Measurements from ENCODE around the gene TMCO1.
"Not testable (repeated sequence)": the region's sequence is repeated elsewhere in the genome, so short reads cannot be mapped to it uniquely, and the experiment has no call there.

Gene TMCO1

GRCh38 chr1:165744913-165745312, 23.8 kb downstream of the TMCO1 start:
- DNase-seq = not testable (repeated sequence)

DNA sequence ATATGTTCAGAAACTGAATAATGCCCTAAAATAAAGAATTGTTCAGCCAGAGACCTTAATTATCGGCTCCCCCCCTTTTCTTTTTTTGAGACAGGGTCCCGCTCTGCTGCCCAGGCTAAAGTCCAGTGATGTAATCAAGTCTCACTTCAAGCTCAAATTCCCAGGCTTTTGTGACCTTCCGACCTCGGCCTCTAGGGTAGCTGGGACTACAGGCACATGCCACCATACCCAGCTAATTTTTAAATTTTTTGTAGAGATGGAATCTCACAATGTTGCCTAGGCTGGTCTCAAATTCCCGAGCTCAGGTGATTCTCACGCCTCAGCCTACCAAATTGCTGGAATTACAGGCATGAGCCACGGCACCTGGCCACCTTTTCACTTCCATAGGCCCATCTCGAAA, 26.5 kb downstream of the TMCO1 start:
- no peak for DNase-seq

DNA sequence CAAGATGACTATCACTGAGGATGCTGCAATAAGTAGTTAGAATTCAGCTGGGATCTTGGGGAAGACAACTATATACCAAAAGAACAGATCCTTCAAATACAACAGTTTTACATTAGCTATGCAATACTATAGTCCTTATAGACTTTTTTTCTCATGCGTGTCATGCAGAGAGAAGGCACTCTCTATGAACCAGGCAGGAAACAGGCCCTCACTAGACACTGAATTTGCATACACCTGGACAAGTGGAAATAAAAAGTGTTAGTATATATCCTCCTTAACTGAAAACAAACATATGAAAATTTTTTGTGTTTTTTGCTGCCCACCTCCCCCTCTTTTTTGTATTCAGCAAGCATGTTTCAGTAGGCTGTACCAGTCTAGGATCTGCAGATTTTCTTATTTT, 29.9 kb downstream of the TMCO1 start:
- no peak for DNase-seq

GRCh38 chr1:165737196-165737595, 31.5 kb downstream of the TMCO1 start:
- DNase-seq = no peak

GRCh38 chr1:165734906-165735305, 33.8 kb downstream of the TMCO1 start:
- DNase-seq = no peak

DNA sequence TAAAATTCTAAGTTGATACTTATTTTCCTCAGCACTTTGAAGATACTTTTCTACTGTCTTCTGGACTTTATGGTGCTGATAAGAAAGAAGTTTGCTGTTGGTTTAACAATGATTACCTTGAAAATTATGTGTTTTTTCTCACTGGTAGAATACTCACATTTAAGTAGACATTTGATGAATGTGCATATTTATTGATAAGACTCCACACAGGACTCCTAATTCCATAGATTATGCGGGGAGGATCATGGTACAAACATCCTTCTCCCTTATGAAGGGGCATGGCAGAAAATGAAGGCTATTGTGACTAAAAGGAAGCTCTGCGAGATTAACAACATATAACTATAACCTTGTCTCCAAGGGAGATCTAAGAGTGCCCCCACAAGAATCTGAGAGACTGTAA, 41.8 kb downstream of the TMCO1 start:
- no peak for DNase-seq

DNA sequence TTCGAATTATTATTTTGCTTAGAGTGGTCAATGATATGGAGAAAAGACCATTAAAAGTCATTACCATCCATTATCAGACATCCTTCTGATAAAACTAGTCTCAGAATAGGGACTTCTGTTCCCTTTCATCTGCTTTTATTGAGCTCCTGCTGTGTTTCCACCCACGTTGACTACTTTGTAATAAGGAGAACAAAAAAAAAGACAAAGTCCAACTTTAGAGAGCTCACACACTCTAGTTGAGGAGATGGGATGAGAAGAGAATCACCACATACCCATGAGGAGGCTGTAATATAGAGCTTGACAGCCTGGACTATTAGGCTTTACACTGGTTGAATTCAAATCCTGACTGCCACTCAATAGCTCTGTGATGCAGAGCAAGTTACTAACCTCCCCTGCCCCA, 42.5 kb downstream of the TMCO1 start:
- DNase-seq = no peak

DNA sequence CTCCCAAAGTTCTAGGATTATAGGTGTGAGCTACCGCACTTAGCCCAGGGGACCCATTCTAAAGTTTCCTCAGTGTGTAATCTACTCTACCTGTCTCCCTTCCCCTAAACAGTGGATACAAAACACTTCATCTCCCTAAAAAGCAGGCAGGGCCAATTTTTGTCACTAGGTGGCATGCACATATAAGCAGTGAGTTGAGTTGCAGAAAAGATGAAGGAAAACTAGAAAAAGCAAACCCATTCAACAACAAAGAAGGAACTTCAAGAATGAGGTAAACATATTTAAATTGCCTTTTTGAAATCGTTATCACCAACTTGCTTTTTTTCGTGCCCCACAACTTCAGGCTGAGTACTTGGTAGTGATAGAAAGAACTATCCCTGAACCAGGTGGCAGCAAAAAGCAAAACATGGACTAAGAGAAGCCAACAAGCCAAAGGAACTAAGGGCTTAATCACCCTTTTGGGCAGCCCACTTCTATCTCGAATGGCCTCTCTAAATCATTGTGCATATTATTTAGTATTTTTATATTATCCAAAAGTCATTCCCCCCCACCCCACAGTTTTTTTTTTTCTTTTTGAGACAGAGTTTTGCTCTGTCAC, 50.7 kb downstream of the TMCO1 start:
- DNase-seq = peak; percentile 46

- DNase-seq = not testable (repeated sequence)
These were observed 52.2 kb downstream of the TMCO1 start for GRCh38 chr1:165716265-165717051.

DNA sequence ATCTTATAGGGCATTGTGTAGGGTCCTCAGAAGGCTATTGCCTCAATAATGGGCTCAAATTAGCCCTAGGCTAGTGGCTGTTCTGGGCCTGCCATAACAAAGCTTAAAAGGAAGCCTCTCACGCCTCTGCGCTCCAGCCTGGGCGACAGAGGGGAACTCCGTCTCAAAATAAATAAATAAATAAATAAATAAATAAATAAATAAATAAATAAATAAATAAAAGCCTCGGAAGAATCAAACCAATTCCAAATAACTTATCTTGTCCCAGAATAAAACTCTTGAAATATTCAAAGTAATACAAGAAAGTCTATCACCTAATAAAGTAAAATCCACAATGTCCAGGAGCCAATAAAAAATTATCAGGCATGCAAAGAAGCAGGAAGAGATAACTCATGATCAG, 55.9 kb downstream of the TMCO1 start:
- DNase-seq = no peak

DNA sequence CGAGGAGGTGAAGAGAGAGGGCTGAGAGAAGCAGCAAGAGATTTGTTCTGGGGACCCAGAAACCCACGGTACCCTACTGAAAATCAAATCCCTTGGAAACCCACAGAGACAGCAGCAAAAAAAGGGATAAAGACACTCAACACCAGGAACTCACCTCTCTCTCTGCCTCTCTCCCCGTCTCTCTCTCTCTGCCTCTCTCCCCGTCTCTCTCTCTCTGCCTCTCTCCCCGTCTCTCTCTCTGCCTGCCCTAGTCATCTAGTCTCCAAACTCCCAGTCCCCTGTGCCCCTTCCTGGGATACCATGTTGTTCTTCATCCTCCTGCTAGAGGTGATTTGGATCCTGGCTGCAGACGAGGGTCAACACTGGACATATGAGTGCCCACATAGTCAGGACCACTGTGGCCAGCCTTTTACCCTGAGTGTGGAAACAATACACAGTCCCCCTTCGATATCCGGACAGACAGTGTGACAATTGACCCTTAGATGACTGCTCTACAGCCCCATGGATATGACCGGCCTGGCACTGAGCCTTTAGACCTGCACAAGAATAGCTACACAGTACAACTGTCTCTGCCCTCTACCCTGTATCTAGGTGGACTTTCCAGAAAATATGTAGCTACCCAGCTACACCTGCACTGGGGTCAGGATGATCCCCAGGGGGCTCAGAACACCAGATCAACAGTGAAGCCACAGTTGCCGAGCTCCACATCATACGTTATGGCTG, 60.5 kb downstream of the TMCO1 start:
- DNase-seq = no peak

GRCh38 chr1:165703648-165704047, 65.0 kb downstream of the TMCO1 start:
- no peak for DNase-seq

- DNase-seq = not testable (repeated sequence)
These were observed 66.7 kb downstream of the TMCO1 start for GRCh38 chr1:165701922-165702321.

DNA sequence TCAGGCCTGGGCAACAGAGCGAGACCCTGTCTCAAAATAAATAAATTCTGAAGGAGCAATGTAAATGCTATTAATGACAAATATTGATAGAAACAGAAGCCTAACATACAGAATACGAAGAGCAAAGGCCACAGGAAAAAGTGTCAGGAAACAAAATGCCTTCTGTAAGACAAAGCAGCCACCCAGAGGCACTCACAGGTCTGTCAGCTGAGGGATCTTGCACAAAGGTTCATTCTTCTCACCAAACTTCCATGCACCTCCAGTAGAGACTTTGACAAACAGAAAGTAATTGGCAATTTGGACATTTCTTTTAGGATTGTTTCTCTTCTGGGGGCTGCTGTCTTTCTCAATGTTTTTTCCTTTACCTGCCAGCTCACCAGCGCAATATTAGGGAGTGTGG, 69.1 kb downstream of the TMCO1 start:
- no peak for DNase-seq

- DNase-seq = no peak
These were observed 70.0 kb downstream of the TMCO1 start for GRCh38 chr1:165698761-165699052.

GRCh38 chr1:165697881-165698760, 70.5 kb downstream of the TMCO1 start, which contains the start of gene ALDH9A1:
TSS of gene ALDH9A1 (minus strand) at chr1:165698562. CDS start at chr1:165698558, 4 bp downstream.
- peak; percentile 88 for DNase-seq

GRCh38 chr1:165697491-165697880, 71.2 kb downstream of the TMCO1 start:
- DNase-seq = no peak

GRCh38 chr1:165696625-165697100, 72.0 kb downstream of the TMCO1 start:
- DNase-seq = peak; percentile 69

DNA sequence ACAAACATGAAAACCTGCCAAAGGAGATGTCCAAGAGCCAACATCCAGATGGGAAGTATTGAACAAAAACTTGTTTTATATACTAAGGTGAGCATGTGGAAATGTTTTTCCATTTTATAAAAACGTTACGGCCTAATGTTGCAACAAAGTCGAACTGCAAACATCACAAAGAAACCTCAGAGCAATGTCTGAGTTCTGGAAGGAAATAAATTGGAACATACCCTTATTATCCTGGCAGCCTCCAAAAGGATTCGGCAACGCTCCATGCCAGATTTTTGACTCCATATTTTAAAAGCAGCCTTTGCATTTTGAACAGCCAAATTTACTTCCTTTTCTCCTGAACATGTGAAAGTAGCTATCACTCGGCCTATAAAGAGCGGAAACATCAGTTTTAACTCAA, 73.6 kb downstream of the TMCO1 start:
- peak; percentile 13 for DNase-seq

DNA sequence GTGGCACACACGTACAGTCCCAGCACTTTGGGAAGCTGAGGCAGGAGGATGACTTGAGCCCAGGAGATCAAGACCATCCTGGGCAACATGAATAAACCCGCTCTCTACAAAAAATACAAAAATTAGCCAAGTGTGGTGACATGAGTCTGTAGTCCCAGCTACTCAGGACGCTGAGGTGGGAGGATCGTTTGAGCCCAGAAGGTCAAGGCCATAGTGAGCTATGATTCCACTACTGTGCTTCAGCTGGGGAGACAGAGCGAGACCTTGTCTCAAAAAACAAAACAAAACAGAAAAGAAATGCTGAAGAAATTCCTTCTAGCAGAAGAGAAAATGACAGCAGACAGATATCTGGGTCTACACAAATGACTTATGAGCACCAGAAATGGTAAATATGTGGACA, 80.6 kb downstream of the TMCO1 start:
- no peak for DNase-seq

- no peak for DNase-seq
These were observed 81.7 kb downstream of the TMCO1 start for GRCh38 chr1:165686971-165687433.

DNA sequence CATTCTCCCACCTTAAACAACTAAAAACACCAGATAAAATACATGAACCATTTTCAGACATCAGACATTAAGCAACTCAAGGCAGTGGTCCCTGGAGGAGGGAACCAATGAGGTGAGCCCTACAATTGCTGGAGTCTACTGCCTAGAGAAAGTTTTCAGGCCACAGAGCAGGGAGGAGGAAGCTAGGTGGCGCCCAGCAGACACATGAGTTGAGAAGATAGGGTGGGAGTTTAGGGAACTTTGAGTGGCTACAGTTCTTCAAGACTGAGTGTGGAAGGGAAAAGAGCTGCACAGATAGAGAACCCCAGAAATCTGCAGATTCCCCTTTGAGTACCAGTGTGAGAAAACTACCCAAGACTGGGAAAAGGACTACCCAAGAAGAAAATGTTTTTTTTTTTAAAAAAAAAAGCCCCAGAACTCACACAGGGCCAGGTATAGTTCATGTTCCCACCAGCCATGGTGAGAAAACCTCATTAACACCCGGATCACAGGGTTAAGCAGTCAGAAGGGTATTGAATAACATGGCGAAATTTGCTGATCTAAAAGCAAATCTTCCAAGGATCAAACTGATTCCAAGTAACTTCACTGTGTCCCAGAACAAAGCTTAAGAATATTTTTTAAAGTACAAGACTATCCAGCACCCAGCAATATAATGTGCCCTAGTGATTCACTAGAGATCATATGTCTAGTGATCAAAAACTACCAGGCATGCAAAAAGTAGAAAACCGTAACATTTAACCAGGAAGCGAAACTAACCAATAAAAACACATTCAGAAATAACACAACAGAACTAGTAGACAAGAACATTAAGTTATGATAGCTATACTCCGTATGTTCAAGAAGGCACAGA, 82.3 kb downstream of the TMCO1 start:
- DNase-seq = no peak
